Measurements from ENCODE around the gene MIDN. TPM values are rescaled to one million over a fixed set of nuclear protein-coding genes. Genes with fewer than 3 reads are reported as not detected.

Gene MIDN
- total RNA-seq, 1 donor from 2014 or later = 325 TPM

GRCh38 chr19:1290703-1291651 is 42.6 kb downstream of the MIDN start:
- no peak overlapping the region for H3K27ac Mint-ChIP-seq (ENCODE audit: unreplicated experiment)
- DNase-seq = no peak
- no peaks in the 10 kb centered on the region for H3K4me1 Mint-ChIP-seq (ENCODE audit: low read depth, unreplicated experiment)
- H3K27me3 Mint-ChIP-seq (ENCODE audit: unreplicated experiment) = peaks cover 4% of the 10 kb centered on the region
- no peak overlapping the region for H3K4me3 Mint-ChIP-seq (ENCODE audit: unreplicated experiment)
- no peaks in the 10 kb centered on the region for H3K9me3 Mint-ChIP-seq (ENCODE audit: unreplicated experiment)
- no peaks in the 10 kb centered on the region for H3K36me3 Mint-ChIP-seq (ENCODE audit: unreplicated experiment)
- TF ChIP-seq CTCF (IDR thresholded peaks at IDR 0.05; ENCODE audit: partially characterized antibody, unreplicated experiment) = no peak

- no peaks in the 10 kb centered on the region for H3K4me1 Mint-ChIP-seq (ENCODE audit: low read depth, unreplicated experiment)
- DNase-seq = peak; percentile 15
- peaks cover 4% of the 10 kb centered on the region for H3K27me3 Mint-ChIP-seq (ENCODE audit: unreplicated experiment)
- H3K9me3 Mint-ChIP-seq (ENCODE audit: unreplicated experiment) = no peaks in the 10 kb centered on the region
- H3K27ac Mint-ChIP-seq (ENCODE audit: unreplicated experiment) = no peak overlapping the region
- no peaks in the 10 kb centered on the region for H3K36me3 Mint-ChIP-seq (ENCODE audit: unreplicated experiment)
- H3K4me3 Mint-ChIP-seq (ENCODE audit: unreplicated experiment) = no peak overlapping the region
- TF ChIP-seq CTCF (IDR thresholded peaks at IDR 0.05; ENCODE audit: partially characterized antibody, unreplicated experiment) = no peak
Observed at GRCh38 chr19:1291761-1292418, 43.5 kb downstream of the MIDN start.

- H3K4me3 Mint-ChIP-seq (ENCODE audit: unreplicated experiment) = no peak overlapping the region
- H3K27ac Mint-ChIP-seq (ENCODE audit: unreplicated experiment) = no peak overlapping the region
- peak; percentile 15 for DNase-seq
- no peaks in the 10 kb centered on the region for H3K4me1 Mint-ChIP-seq (ENCODE audit: low read depth, unreplicated experiment)
- H3K36me3 Mint-ChIP-seq (ENCODE audit: unreplicated experiment) = no peaks in the 10 kb centered on the region
- peaks cover 4% of the 10 kb centered on the region for H3K27me3 Mint-ChIP-seq (ENCODE audit: unreplicated experiment)
- no peak for TF ChIP-seq CTCF (IDR thresholded peaks at IDR 0.05; ENCODE audit: partially characterized antibody, unreplicated experiment)
- peaks cover 2% of the 10 kb centered on the region for H3K9me3 Mint-ChIP-seq (ENCODE audit: unreplicated experiment)
Observed at GRCh38 chr19:1292419-1293151, 44.2 kb downstream of the MIDN start.

GRCh38 chr19:1293782-1294604 is 45.6 kb downstream of the MIDN start:
- Mint-ChIP-seq H3K27ac (ENCODE audit: unreplicated experiment) (no peak overlapping the region), H3K4me1 (ENCODE audit: low read depth, unreplicated experiment) (no peaks in the 10 kb centered on the region), H3K9me3 (ENCODE audit: unreplicated experiment) (peaks cover 2% of the 10 kb centered on the region), H3K4me3 (ENCODE audit: unreplicated experiment) (no peak overlapping the region), H3K27me3 (ENCODE audit: unreplicated experiment) (peaks cover 4% of the 10 kb centered on the region), H3K36me3 (ENCODE audit: unreplicated experiment) (no peaks in the 10 kb centered on the region)
- TF ChIP-seq CTCF (IDR thresholded peaks at IDR 0.05; ENCODE audit: partially characterized antibody, unreplicated experiment) = no peak
- peak; percentile 36 for DNase-seq
